HepG2 (cell line): Measurements from ENCODE around the gene SV2B. TPM values are rescaled to one million over a fixed set of nuclear protein-coding genes. Genes with fewer than 3 reads are reported as not detected.

Experiments
- MEIS2 ChIP-seq: sonication (generic); formaldehyde crosslinking; IDR thresholded peaks from 2 replicates; pipeline ENCODE4 v1.9.0; 2021; ENCODE audit warnings: mild to moderate bottlenecking, missing genetic modification reagents
- NCOA5 ChIP-seq: sonication (generic); formaldehyde crosslinking; IDR thresholded peaks from 2 replicates; pipeline ENCODE4 v1.4.0; 2020; ENCODE audit warnings: missing genetic modification reagents
- ZBED4 ChIP-seq: sonication (generic); formaldehyde crosslinking; IDR thresholded peaks from 2 replicates; pipeline ENCODE4 v1.4.0; 2020; ENCODE audit warnings: missing genetic modification reagents, borderline replicate concordance
- ZFP62 ChIP-seq: sonication (generic); formaldehyde crosslinking; IDR thresholded peaks from 2 replicates; pipeline ENCODE4 v1.4.0; 2020; ENCODE audit warnings: missing genetic modification reagents
- ZNF207 ChIP-seq: fragments of 450-650 bp; IDR thresholded peaks from 2 replicates; pipeline ENCODE4 v1.6.1; 2016; ENCODE audit warnings: antibody characterized with exemption, borderline replicate concordance
- polyA plus RNA-seq, 8 experiments: library from polyadenylated mRNA; depleted of rRNA in 3 of 8; stranded (reverse) in 7 of 8; unstranded in 1 of 8; fragments of >200 nt; fragmentation: Illumina TruSeq in 4 of 8; extraction: Trizol in 4 of 8; gene quantifications; 2 replicates each; pipeline versions ENCODE4 v1.2.1 to v1.2.3, GENCODE V29; 2011 to 2016; ENCODE audit warnings: low read depth in 4 of 8, missing spikeins in 1 of 8, mixed read lengths in 1 of 8; ENCODE audit not compliant: insufficient read depth in 1 of 8
- total RNA-seq, 5 experiments: library from RNA; depleted of rRNA; stranded (reverse); fragments of >200 nt; fragmentation: Illumina TruSeq; extraction: Trizol; gene quantifications; 2 replicates each; pipeline ENCODE4 v1.2.3, GENCODE V29; 2016; ENCODE audit warnings: low read depth in 1 of 5
- TF ChIP-seq, protein P1 (sequence below): sonication (generic); formaldehyde crosslinking; IDR thresholded peaks from 2 replicates; pipeline ENCODE4 v1.4.0; 2020; ENCODE audit warnings: mild to moderate bottlenecking, missing genetic modification reagents
- TF ChIP-seq, protein P2 (sequence below), 2 experiments: sonication (generic) in 1 of 2; formaldehyde crosslinking in 1 of 2; IDR thresholded peaks; 2 replicates each; pipeline versions ENCODE4 v1.5.1 to v1.6.1; 2011 to 2020; ENCODE audit warnings: borderline replicate concordance in 1 of 2, low read depth in 1 of 2, low read length in 1 of 2, mild to moderate bottlenecking in 1 of 2, missing genetic modification reagents in 1 of 2, moderate library complexity in 1 of 2

Gene SV2B
- total and polyA plus RNA-seq, 2 of the 13 experiments (the other 11 are each of a cell fraction or from before 2014, with no cell fraction given) = not detected

GRCh38 chr15:91261345-91261744 is 161.3 kb downstream of the SV2B start (continued):
- TF ChIP-seq, protein P1, sequence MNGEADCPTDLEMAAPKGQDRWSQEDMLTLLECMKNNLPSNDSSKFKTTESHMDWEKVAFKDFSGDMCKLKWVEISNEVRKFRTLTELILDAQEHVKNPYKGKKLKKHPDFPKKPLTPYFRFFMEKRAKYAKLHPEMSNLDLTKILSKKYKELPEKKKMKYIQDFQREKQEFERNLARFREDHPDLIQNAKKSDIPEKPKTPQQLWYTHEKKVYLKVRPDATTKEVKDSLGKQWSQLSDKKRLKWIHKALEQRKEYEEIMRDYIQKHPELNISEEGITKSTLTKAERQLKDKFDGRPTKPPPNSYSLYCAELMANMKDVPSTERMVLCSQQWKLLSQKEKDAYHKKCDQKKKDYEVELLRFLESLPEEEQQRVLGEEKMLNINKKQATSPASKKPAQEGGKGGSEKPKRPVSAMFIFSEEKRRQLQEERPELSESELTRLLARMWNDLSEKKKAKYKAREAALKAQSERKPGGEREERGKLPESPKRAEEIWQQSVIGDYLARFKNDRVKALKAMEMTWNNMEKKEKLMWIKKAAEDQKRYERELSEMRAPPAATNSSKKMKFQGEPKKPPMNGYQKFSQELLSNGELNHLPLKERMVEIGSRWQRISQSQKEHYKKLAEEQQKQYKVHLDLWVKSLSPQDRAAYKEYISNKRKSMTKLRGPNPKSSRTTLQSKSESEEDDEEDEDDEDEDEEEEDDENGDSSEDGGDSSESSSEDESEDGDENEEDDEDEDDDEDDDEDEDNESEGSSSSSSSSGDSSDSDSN (CRISPR knock-in tag) = no peak
- TF ChIP-seq ZNF207 (no peak), NCOA5 (CRISPR knock-in tag) (no peak), MEIS2 (CRISPR knock-in tag) (no peak), ZFP62 (CRISPR knock-in tag) (no peak), ZBED4 (CRISPR knock-in tag) (no peak)
- TF ChIP-seq, protein P2, sequence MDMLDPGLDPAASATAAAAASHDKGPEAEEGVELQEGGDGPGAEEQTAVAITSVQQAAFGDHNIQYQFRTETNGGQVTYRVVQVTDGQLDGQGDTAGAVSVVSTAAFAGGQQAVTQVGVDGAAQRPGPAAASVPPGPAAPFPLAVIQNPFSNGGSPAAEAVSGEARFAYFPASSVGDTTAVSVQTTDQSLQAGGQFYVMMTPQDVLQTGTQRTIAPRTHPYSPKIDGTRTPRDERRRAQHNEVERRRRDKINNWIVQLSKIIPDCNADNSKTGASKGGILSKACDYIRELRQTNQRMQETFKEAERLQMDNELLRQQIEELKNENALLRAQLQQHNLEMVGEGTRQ (IDR thresholded peaks at IDR 0.05; ENCODE audit: low read depth, low read length) = no peak
- TF ChIP-seq, protein P2 (CRISPR knock-in tag; IDR thresholded peaks at IDR 0.05; ENCODE audit: borderline replicate concordance) = no peak
